IgD-negative memory B cell (primary cell): ENCODE measurements around the gene MARCKSL1. TPM values are rescaled to one million over a fixed set of nuclear protein-coding genes. Genes with fewer than 3 reads are reported as not detected.

Experiments used
- H3K27ac Mint-ChIP-seq, 3 donors: one replicate each; pipeline ENCODE4 v1.8.0; 2020 to 2022; ENCODE audit warnings: mild to moderate bottlenecking in 3 of 3, mixed read lengths in 3 of 3, moderate library complexity in 1 of 3
- H3K27me3 Mint-ChIP-seq: one replicate; pipeline ENCODE4 v1.8.0; 2021; ENCODE audit warnings: mixed read lengths
- H3K36me3 Mint-ChIP-seq: one replicate; pipeline ENCODE4 v1.8.0; 2020; ENCODE audit warnings: mild to moderate bottlenecking, mixed read lengths
- H3K4me1 Mint-ChIP-seq, 3 donors: one replicate each; pipeline ENCODE4 v1.8.0; 2020 to 2022; ENCODE audit warnings: mixed read lengths in 3 of 3, mild to moderate bottlenecking in 1 of 3
- H3K4me3 Mint-ChIP-seq, 4 donors: one replicate each; pipeline ENCODE4 v1.8.0; 2020 to 2022; ENCODE audit warnings: mild to moderate bottlenecking in 4 of 4, mixed read lengths in 4 of 4, moderate library complexity in 3 of 4
- H3K9me3 Mint-ChIP-seq, 3 donors: one replicate each; pipeline ENCODE4 v1.8.0; 2020 to 2021; ENCODE audit warnings: mixed read lengths in 3 of 3, mild to moderate bottlenecking in 1 of 3
- polyA plus RNA-seq: library from polyadenylated mRNA; unstranded; fragments of 300-500 nt; fragmentation: Illumina TruSeq; gene quantifications from one replicate; pipeline ENCODE4 v1.2.3, GENCODE V29; 2021

Gene MARCKSL1
- polyA plus RNA-seq, 1 donor from 2014 or later = 219 TPM

DNA sequence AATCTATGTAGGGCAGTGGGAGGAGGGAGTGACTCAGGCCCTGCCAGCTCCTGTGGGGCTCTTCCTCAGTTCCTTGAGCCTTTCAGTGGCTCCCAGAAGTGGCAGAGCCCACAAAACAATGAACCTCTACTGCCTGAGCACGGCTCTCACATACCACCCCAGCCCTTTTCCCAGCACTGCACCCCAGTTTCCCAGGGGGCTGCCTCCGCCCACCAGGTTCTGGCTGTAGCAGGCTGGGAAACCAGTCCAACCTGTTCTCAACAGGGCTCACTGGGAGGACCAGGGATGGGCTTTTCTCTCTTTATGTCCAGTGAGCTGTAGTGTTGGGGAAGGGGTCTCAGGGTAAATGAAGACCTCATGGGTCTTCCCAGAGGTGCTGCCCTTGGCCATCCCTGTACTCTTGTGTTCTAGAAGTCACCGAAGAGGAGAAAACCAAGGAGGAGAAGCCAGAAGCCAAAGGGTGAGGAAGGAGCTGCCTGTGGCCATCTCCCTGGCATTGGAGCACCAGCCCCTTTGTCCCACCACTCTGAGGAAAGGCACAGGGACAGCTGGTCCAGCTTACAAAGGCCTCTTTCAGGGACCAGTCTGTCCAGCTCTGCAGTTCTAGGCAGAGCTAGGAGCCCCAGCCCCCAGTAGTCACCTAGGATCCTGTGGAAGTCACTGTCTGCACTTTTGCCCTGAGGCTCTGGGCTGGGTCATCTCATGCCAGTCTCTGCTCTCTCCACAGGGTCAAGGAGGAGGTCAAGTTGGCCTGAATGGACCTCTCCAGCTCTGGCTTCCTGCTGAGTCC is 3.5 kb downstream of the MARCKSL1 start:
- H3K27ac Mint-ChIP-seq = peak overlapping the region in 1 of 3 donors; percentile 59
- peaks cover 17 to 30% (median 28%) of the 10 kb centered on the region in 3 donors for H3K4me1 Mint-ChIP-seq
- no peak overlapping the region for H3K4me3 Mint-ChIP-seq
- H3K27me3 Mint-ChIP-seq = no peaks in the 10 kb centered on the region
- H3K36me3 Mint-ChIP-seq = peaks cover 6% of the 10 kb centered on the region
- H3K9me3 Mint-ChIP-seq = no peaks in the 10 kb centered on the region

DNA sequence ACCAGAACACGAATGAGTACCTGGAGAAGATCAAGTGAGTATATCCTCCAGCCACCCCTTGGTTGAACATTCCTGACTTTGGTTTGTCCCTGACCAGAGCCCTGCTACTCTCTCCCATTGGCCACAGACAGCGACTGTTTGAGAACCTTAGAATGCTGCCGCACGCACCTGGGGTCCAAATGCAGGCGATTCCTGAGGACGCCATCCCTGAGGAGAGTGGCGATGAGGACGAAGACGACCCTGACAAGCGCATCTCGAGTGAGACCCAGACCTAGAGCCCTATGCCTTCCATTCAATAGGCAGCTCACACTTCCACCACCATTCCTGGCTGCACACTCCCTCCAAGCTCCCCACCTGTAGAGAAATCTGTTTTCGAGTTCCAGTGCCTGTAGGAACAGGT is 4.5 kb downstream of the MARCKSL1 start:
- Mint-ChIP-seq H3K4me3 (peak overlapping the region in 1 of 4 donors; percentile 13), H3K27me3 (no peaks in the 10 kb centered on the region), H3K36me3 (peaks cover 6% of the 10 kb centered on the region), H3K27ac (peak overlapping the region; percentile 59 to 73 (median 59)), H3K9me3 (no peaks in the 10 kb centered on the region), H3K4me1 (peaks cover 11 to 26% (median 21%) of the 10 kb centered on the region in 3 donors)

DNA sequence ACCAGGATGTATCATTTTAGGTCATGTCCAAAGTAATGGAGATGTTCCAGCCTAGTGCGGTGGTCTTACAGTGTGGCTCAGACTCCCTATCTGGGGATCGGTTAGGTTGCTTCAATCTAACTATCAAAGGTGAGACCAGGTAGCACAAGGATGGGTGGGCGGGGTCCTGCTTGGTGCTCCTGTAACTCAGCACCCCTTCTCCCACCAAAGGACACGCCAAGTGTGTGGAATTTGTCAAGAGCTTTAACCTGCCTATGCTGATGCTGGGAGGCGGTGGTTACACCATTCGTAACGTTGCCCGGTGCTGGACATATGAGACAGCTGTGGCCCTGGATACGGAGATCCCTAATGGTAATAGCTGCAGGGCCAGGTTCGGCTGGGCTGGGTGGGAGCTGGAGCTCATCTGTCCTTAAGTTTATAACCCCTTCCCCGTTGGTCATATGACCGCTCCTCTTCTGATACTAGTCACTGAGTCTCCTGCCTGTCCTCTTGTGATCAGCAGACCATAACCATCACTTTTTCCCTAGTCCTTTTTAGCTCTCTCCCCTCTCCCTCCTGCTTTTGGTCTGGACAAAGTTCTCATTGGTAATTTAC is 5.4 kb downstream of the MARCKSL1 start:
- Mint-ChIP-seq H3K27me3 (no peaks in the 10 kb centered on the region), H3K36me3 (peaks cover 6% of the 10 kb centered on the region), H3K27ac (peak overlapping the region in 1 of 3 donors; percentile 2), H3K9me3 (no peaks in the 10 kb centered on the region), H3K4me3 (no peak overlapping the region), H3K4me1 (peaks cover 11 to 26% (median 21%) of the 10 kb centered on the region in 3 donors)

DNA sequence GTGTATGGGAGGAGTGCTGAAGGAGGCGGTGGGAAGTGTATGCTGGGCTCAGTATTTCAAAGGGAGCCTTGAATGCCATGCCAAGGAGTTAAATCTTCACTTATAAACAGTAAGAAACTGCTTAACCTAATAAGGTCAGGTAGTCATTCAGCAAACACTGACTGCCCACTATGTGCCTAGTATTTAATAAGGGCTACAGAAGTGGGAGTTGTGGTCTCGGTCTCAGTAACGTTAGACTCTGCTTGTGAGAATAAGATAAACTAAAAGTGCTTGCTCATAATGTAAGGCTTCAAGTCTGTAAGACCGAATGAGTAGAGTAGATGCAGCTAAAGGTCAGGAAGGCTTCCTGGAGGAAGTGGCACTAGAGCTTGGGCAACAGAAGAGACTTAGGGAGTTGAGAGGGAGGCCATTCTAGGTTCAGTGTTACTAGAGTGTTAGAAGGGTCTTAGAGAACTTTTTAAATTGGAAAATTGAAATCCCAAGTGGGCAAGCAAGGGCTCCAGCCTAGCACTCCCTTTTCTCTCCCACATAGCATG is 6.0 kb downstream of the MARCKSL1 start:
- Mint-ChIP-seq H3K9me3 (no peaks in the 10 kb centered on the region), H3K27ac (peak overlapping the region in 1 of 3 donors; percentile 33), H3K4me1 (peaks cover 16 to 26% (median 20%) of the 10 kb centered on the region in 3 donors), H3K36me3 (peaks cover 12% of the 10 kb centered on the region), H3K4me3 (peak overlapping the region in 1 of 4 donors; percentile 10), H3K27me3 (no peaks in the 10 kb centered on the region)

DNA sequence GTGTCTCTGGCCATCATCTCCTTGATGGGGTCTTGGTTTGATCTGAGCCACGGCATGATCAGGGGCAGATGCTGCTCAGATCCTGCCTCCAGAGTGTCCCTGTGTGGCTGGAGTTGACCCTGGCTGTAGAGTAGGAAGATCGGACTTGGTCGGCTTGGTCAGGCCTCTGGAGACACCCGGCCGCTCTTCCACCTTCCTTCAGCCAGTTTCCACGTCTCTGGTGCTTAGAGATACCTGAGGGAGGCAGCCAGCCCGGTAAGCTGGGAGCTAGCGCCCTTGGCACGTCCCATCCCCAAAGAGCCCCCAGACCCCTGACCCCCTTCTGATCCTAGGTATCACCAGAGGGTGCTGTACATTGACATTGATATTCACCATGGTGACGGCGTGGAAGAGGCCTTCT is 8.8 kb downstream of the MARCKSL1 start:
- H3K27ac Mint-ChIP-seq = no peak overlapping the region
- no peaks in the 10 kb centered on the region for H3K27me3 Mint-ChIP-seq
- peaks cover 17% of the 10 kb centered on the region for H3K36me3 Mint-ChIP-seq

DNA sequence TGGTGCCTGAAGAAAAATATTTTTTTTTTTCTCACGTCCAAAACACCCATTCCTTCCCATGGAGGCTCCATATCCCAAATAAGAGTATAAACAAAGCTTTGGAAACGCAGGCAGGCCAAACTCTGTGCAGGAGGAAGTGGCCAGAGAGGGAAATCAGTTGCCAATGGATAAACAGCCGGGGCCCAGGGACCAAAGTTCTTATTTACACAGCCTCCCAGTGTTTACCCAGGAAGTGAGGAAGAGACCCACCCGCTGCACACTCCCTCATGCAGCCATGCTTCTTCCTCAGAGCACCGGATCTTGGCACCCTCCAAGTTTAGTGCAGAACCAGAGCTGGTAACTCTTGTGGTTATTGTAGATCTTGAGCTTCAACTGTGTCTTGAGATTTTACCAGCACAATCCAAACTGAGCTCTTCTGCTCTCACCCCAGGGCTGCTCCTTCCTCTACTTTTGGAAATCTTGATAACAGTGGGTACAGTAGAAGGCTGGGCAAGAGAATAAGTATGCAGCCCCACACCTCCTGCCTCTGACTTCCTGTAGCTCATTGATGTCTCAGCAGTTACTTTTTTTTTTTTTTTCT is 14.2 kb downstream of the MARCKSL1 start:
- Mint-ChIP-seq H3K36me3 (peaks cover 13% of the 10 kb centered on the region), H3K4me1 (peaks cover 37 to 42% (median 40%) of the 10 kb centered on the region in 3 donors), H3K4me3 (peak overlapping the region in 3 of 4 donors; percentile 66 to 86 (median 77))

More for the DNA sequence above, 8.8 kb downstream of the MARCKSL1 start:
- Mint-ChIP-seq H3K9me3 (no peaks in the 10 kb centered on the region), H3K4me3 (no peak overlapping the region), H3K4me1 (peaks cover 19 to 21% (median 19%) of the 10 kb centered on the region in 3 donors)

DNA sequence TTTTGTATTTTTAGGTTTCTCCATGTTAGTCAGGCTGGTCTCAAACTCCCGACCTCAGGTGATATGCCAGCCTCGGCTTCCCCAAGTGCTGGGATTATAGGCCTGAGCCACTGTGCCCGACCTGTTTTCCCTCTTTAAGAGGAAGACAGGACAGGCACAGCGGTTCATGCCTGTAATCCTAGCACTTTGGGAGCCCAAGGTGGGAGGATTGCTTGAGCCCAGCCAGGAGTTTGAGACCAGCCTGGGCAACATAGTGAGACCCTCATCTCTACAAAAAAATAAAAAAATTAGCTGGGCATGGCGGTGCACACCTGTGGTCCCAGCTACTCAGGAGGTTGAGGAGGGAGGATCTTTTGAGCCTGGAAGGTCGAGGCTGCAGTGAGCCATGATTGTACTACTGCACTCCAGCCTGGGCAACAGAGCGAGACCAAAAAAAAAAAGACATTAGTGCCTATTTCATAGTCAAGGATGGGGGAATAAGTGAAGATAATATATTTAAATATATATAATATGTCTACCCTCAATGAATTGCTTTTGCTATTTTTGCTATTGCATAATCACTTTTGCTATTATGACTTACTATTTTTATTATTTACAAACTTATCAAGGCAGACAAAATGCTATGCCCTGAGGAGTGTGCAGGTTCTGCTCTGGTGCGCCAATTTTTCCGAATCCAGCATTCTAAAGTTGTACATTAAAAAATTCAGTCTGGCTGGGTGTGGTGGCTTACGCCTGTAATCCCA is 17.7 kb downstream of the MARCKSL1 start:
- H3K4me3 Mint-ChIP-seq = peak overlapping the region in 1 of 4 donors; percentile 76
- H3K27ac Mint-ChIP-seq = peak overlapping the region in 1 of 3 donors; percentile 63
- H3K9me3 Mint-ChIP-seq = no peaks in the 10 kb centered on the region
- no peaks in the 10 kb centered on the region for H3K27me3 Mint-ChIP-seq
- H3K36me3 Mint-ChIP-seq = peaks cover 3% of the 10 kb centered on the region
- peaks cover 42 to 49% (median 47%) of the 10 kb centered on the region in 3 donors for H3K4me1 Mint-ChIP-seq

More for the DNA sequence above, 14.2 kb downstream of the MARCKSL1 start:
- peak overlapping the region; percentile 84 to 96 (median 95) for H3K27ac Mint-ChIP-seq
- no peaks in the 10 kb centered on the region for H3K9me3 Mint-ChIP-seq
- no peaks in the 10 kb centered on the region for H3K27me3 Mint-ChIP-seq

DNA sequence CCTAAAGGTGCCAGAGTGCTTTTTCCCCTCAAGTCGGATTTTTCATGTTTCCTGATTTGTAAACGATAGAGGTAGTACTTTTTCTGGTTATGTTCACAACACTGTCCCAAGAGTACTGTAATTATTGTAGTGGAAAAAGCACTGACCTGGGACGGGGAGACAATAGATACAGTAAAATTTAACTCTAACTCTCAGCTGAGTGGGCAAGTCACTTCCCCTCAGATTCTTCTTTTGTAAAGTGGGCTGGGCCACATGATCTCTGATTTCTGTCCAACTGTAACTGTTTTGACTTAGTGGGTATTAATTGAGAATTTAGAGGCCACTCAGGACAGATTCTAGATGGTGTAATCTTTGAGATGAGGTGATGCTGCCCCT is 19.1 kb downstream of the MARCKSL1 start:
- H3K27me3 Mint-ChIP-seq = no peaks in the 10 kb centered on the region
- H3K9me3 Mint-ChIP-seq = no peaks in the 10 kb centered on the region
- H3K27ac Mint-ChIP-seq = peak overlapping the region; percentile 77 to 96 (median 89)
- peaks cover 3% of the 10 kb centered on the region for H3K36me3 Mint-ChIP-seq
- H3K4me3 Mint-ChIP-seq = peak overlapping the region; percentile 65 to 89 (median 77)
- peaks cover 33 to 42% (median 39%) of the 10 kb centered on the region in 3 donors for H3K4me1 Mint-ChIP-seq

DNA sequence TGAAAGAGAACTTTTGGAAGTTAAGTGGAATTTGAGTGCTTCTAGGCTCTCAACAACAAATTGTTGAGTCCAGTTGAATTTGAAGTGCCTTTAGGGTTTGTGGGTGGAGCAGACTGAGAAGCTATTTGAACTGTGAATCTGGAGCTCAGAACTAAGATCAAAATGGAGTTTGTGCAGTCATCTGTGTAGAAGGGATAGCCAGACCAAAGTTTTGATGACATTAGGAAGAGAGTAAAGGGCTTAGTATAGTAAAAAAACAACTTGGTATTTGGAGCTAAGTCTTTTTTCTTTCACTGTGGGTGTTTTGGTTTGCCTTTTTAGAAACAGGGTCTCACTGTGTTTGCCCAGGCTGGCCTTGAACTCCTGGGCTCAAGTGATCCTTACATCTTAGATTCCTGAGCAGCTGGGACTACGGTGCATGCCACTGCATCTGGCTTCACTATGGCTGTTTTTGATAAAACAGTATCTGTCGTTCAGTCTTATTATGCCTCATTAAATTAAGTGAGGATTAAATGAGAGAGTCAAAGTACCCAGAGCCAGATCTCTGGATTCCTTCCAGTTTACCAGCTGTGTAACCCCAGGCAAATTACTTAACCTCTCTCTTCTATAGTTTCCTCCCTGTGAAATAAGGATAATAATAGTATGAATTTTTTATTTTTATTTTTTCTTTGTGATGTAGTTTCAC is 24.2 kb downstream of the MARCKSL1 start:
- Mint-ChIP-seq H3K4me3 (no peak overlapping the region), H3K27ac (peak overlapping the region in 2 of 3 donors; percentile 77 to 84), H3K27me3 (no peaks in the 10 kb centered on the region), H3K4me1 (peaks cover 53 to 57% (median 56%) of the 10 kb centered on the region in 3 donors), H3K9me3 (no peaks in the 10 kb centered on the region), H3K36me3 (peaks cover 2% of the 10 kb centered on the region)

DNA sequence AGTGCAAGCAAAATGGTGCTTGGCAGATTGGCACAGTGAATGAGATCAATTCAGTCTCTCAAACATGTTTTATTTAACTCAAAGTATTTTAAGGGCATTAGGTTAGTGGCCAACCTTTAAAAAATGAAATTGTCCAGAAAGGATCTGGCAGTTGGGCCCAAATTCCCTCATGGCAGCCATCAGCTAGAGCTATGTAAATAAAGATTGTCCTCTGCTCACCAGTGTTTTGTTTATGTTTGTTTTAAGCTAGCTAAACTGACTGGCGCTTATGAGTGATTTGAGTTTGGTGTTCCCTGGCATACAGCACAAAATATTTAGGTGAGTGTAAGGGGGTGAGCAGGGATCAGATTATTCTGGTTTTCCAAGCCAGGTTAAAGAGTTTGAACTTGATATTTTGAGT is 26.1 kb downstream of the MARCKSL1 start:
- Mint-ChIP-seq H3K27ac (peak overlapping the region; percentile 69 to 95 (median 84)), H3K27me3 (no peaks in the 10 kb centered on the region), H3K36me3 (peaks cover 4% of the 10 kb centered on the region), H3K4me1 (peaks cover 46 to 49% (median 49%) of the 10 kb centered on the region in 3 donors), H3K4me3 (peak overlapping the region in 1 of 4 donors; percentile 49), H3K9me3 (no peaks in the 10 kb centered on the region)

DNA sequence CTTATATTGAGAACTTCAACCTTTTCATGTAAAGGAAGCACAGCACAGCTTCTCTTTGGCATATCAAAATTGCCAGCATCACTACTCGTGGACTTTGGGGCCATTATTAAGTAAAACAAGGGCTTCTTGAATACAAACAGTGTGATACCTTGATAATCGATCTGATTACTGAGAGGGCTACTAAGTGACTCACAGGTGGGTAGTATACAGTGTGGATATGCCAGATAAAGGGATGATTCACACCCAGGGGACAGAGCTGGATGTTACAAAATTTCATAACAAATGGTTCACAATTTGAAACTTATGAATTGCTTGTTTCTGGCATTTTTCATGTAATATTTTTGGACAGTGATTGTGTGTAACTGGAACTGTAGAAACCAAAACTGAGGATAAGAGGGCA is 28.7 kb downstream of the MARCKSL1 start:
- H3K27ac Mint-ChIP-seq = peak overlapping the region in 2 of 3 donors; percentile 90
- H3K4me1 Mint-ChIP-seq = peaks cover 43 to 45% (median 44%) of the 10 kb centered on the region in 3 donors
- H3K36me3 Mint-ChIP-seq = peaks cover 5% of the 10 kb centered on the region
- H3K9me3 Mint-ChIP-seq = no peaks in the 10 kb centered on the region
- H3K27me3 Mint-ChIP-seq = no peaks in the 10 kb centered on the region
- H3K4me3 Mint-ChIP-seq = peak overlapping the region in 1 of 4 donors; percentile 88

DNA sequence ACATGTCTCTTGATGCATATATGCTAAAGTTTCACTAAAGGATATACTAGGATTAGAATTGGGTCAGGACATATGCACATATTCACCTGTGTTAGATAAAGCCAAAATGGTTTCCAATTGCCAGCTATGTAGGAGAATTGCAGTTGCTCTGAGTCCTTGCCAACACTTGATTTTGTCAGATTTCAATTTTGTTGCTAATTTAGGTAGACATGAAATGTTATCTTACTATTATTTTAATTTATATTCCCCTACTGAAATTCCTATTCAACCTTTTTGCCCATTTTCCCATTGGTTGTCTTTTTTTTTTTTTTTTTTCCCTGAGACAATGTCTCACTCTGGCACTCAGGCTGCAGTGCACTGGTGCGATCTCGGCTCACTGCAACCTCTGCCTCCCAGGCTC is 30.7 kb downstream of the MARCKSL1 start:
- Mint-ChIP-seq H3K4me1 (peaks cover 36 to 43% (median 41%) of the 10 kb centered on the region in 3 donors), H3K4me3 (peak overlapping the region in 1 of 4 donors; percentile 37), H3K9me3 (no peaks in the 10 kb centered on the region), H3K27me3 (no peaks in the 10 kb centered on the region), H3K36me3 (peaks cover 5% of the 10 kb centered on the region), H3K27ac (no peak overlapping the region)

DNA sequence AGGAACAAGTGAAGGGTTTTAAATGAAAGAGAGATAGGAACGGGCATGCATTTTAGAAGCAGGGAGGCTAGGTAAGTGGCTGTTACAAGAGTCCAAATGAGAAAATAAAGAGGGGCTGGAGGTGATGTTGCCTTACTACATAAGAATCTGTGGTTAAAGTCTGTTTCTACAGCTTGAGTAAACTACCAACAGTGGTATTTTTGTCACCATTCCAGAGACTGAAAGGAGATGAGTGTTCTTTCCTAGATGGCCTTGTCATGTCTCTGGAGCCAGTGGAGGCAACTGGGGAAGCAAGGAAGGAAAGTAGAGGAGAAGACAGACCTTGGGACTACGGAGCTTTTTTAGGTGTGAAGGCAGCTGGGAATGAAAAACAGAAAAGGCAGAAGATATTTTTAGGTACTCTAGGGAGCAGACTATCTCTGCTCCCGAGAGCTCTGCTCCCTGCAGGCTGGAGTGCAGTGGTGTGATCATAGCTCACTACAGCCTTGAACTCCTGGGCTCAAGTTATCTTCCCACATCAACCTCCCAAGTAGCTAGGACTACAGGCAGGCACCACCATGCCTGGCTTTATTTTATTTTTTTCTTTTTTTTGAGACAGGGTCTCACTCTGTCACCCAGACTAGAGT is 31.9 kb downstream of the MARCKSL1 start:
- Mint-ChIP-seq H3K27me3 (no peaks in the 10 kb centered on the region), H3K9me3 (no peaks in the 10 kb centered on the region), H3K36me3 (peaks cover 5% of the 10 kb centered on the region), H3K27ac (peak overlapping the region in 2 of 3 donors; percentile 29 to 48), H3K4me3 (no peak overlapping the region), H3K4me1 (peaks cover 28 to 33% (median 32%) of the 10 kb centered on the region in 3 donors)
